Measurements from ENCODE around the gene CD151. TPM values are rescaled to one million over a fixed set of nuclear protein-coding genes. Genes with fewer than 3 reads are reported as not detected.

The CD151 gene
- total RNA-seq, 1 donor: 311 TPM

- no peak for DNase-seq (ENCODE audit: low read depth)
- H3K4me3 ChIP-seq (ENCODE audit: low read depth, low read length): peak overlapping the region; percentile 56
- TF ChIP-seq CTCF (IDR thresholded peaks at IDR 0.05; ENCODE audit: insufficient read depth, low read length): no peak
These were observed 17.4 kb downstream of the CD151 start for GRCh38 chr11:849951-850774.

- no peak for TF ChIP-seq CTCF (IDR thresholded peaks at IDR 0.05; ENCODE audit: insufficient read depth, low read length)
- peak; percentile 38 for DNase-seq (ENCODE audit: low read depth)
- H3K4me3 ChIP-seq (ENCODE audit: low read depth, low read length): peak overlapping the region; percentile 56
These were observed 18.3 kb downstream of the CD151 start for GRCh38 chr11:850775-851763.

- no peak for TF ChIP-seq CTCF (IDR thresholded peaks at IDR 0.05; ENCODE audit: insufficient read depth, low read length)
- DNase-seq (ENCODE audit: low read depth): no peak
- H3K4me3 ChIP-seq (ENCODE audit: low read depth, low read length): no peak overlapping the region
These were observed 20.0 kb downstream of the CD151 start for GRCh38 chr11:852762-853161.

GRCh38 chr11:853682-854448 is 21.1 kb downstream of the CD151 start:
- TF ChIP-seq CTCF (IDR thresholded peaks at IDR 0.05; ENCODE audit: insufficient read depth, low read length): no peak
- no peak overlapping the region for H3K4me3 ChIP-seq (ENCODE audit: low read depth, low read length)

GRCh38 chr11:854601-855329 is 22.0 kb downstream of the CD151 start:
- no peak for TF ChIP-seq CTCF (IDR thresholded peaks at IDR 0.05; ENCODE audit: insufficient read depth, low read length)
- no peak for DNase-seq (ENCODE audit: low read depth)
- H3K4me3 ChIP-seq (ENCODE audit: low read depth, low read length): no peak overlapping the region

More at GRCh38 chr11:853682-854448, 21.1 kb downstream of the CD151 start:
- no peak for DNase-seq (ENCODE audit: low read depth)

GRCh38 chr11:855330-855674 is 22.6 kb downstream of the CD151 start:
- TF ChIP-seq CTCF (IDR thresholded peaks at IDR 0.05; ENCODE audit: insufficient read depth, low read length): no peak
- no peak for DNase-seq (ENCODE audit: low read depth)
- no peak overlapping the region for H3K4me3 ChIP-seq (ENCODE audit: low read depth, low read length)
